ENCODE results near the gene CGB8.
"Not testable (repeated sequence)": the region's sequence is repeated elsewhere in the genome, so short reads cannot be mapped to it uniquely, and the experiment has no call there.

DNA sequence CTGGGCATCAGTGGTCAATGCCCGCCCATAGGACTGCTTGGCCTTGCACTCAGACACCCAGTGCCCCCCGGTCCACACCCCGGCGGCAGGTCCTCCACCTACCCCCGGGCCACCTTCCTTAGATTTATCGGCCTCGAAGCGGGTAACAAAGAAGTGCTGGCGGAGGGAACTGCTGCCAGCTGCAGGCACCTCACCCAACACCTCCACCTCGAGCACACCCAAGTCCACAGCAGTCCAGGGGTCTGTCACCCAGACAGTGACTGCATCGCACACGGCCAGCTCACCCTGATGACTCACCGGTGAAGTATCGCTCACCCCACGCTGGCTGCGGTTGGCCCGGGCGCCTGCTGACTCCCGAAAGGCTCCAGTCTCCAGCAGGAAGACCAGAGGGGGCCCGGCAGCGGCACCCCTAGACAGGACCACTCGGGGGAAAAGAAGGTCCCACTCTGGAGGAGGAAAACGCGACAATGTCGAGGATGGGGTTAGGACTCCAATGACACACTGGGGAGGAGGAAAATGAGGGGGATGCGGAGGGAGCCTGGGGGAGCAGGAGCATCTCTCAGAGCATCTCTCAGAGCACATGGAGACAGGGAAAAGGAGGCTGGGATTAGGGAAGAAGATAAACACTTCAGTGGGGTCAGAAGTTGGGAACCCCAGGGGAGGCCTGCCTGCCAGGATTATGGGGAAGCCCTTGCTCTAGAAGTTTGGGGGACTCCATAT lies 10.2 kb downstream of the CGB8 start:
- TF ChIP-seq FOXA1 (IDR thresholded peaks at IDR 0.05); TARDBP (IDR thresholded peaks at IDR 0.05); SP1 (IDR thresholded peaks at IDR 0.05); ELF4 (IDR thresholded peaks at IDR 0.05); NFRKB (IDR thresholded peaks at IDR 0.05); BHLHE40 (IDR thresholded peaks at IDR 0.05; ENCODE audit: borderline replicate concordance); ZNF384 (IDR thresholded peaks at IDR 0.05); SUZ12 (IDR thresholded peaks at IDR 0.05); CTBP1 (IDR thresholded peaks at IDR 0.05; ENCODE audit: borderline replicate concordance); FOXK2 (IDR thresholded peaks at IDR 0.05): not testable (repeated sequence)
- TF ChIP-seq, protein P1, sequence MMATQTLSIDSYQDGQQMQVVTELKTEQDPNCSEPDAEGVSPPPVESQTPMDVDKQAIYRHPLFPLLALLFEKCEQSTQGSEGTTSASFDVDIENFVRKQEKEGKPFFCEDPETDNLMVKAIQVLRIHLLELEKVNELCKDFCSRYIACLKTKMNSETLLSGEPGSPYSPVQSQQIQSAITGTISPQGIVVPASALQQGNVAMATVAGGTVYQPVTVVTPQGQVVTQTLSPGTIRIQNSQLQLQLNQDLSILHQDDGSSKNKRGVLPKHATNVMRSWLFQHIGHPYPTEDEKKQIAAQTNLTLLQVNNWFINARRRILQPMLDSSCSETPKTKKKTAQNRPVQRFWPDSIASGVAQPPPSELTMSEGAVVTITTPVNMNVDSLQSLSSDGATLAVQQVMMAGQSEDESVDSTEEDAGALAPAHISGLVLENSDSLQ (IDR thresholded peaks at IDR 0.05) = not testable (repeated sequence)

Measured in HEK293T (cell line).